Measurements from ENCODE around the gene NAA40. TPM values are rescaled to one million over a fixed set of nuclear protein-coding genes. Genes with fewer than 3 reads are reported as not detected.
A peak's percentile ranks its signal among the peaks of the same experiment; 100 is the strongest.

NAA40 gene
- total and polyA plus RNA-seq, 2 of the 13 experiments (the other 11 are each of a cell fraction or from before 2014, with no cell fraction given): 11.1 to 17.9 TPM

DNA sequence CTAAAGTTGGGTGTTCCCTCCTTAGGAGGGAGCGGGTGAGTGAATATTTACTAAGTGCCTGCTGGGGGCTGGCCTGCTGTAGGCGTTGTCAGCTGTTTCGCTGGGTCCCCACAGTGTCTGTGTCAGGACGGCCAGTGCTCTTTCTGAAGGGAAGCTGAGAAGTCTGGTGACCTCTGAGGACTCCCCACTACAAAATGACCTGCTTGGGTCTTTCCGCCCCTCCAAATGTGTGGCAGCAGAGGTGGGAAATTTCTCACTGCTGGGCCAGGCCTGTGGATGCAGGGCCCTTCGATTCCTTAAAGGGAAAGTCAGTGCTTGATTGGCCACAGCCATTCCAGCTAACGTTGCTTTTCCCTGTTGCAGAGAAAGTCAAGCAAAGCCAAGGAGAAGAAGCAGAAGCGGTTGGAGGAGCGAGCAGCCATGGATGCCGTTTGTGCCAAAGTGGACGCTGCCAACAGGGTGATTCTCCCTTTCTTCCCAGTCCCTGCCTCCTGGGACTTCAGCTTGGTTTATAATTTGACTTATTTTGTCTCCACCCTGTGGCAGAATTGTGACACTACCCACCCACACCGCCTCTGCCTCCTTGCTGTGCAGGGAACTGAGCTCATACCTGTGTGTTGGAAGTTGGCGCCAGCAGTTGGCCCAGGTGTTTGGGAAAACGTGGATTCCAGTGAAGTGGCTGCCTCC is 6.8 kb downstream of the NAA40 start:
- ChIA-PET CTCF (ENCODE audit: low intra/inter-chr PET ratio, low total read pairs) (interaction anchor here (0.7 to 2.0 kb wide), 6 partner anchors 28 to 178 kb away, joined by 3 to 15 read pairs (median 3); partner anchors contain the start of genes MARK2 and RCOR2), POLR2A (interaction anchor here (0.9 to 2.7 kb wide), 17 partner anchors 10 to 179 kb away, joined by 3 to 12 read pairs (median 4); partner anchors contain the start of genes COX8A, MARK2, RCOR2 and ZFTA)
- FAIRE-seq (peak; percentile 79), DNase-seq (ENCODE audit: low spot score) (peak; percentile 62), ATAC-seq (peak; percentile 94)
- Histone ChIP-seq H3K36me3 (replicated peaks in 1 of 2; ENCODE audit: control insufficient read depth in 1 of 2, insufficient read depth in 2 of 2, low read length in 2 of 2) (peaks cover 5 to 18% of the 10 kb centered on the region in 2 experiments), H3K4me1 (ENCODE audit: insufficient read depth, low read length) (peaks cover 28% of the 10 kb centered on the region), H3K27ac (ENCODE audit: extremely low read length, insufficient read depth, low read length) (peak overlapping the region; percentile 54), H3K4me2 (ENCODE audit: low read depth, low read length) (peak overlapping the region; percentile 55), H3K4me3 (replicated peaks in 1 of 3; ENCODE audit: insufficient read depth in 1 of 3, low read depth in 2 of 3, low read length in 3 of 3) (0 out of 6 replicates have a peak overlapping the region, but pooled peaks of 1 of the 3 experiments have one; percentile 2), H2AFZ (ENCODE audit: low read length) (no peak overlapping the region), H3K79me2 (ENCODE audit: insufficient read depth, low read length) (peaks cover 29% of the 10 kb centered on the region), H3K27me3 (ENCODE audit: control insufficient read depth in 1 of 2, insufficient read depth in 2 of 2, low read length in 2 of 2) (no peaks in the 10 kb centered on the region), H4K20me1 (ENCODE audit: insufficient read depth, low read length) (peaks cover 11% of the 10 kb centered on the region; the same call in 1 of the 2 replicates), H3K9me3 (ENCODE audit: low read length) (no peaks in the 10 kb centered on the region), H3K9ac (ENCODE audit: insufficient read depth, low read depth, low read length) (no peak overlapping the region)
- WGBS (ENCODE audit: low lambda C conversion rate): 56% methylated on average over 14 of the region's 14 CpGs
- no TSS peak for BruUV-seq (replicated peaks)
- intact Hi-C loops (cut with micrococcal nuclease; ENCODE audit: unreplicated experiment) (loop anchor here (1.0 to 5.0 kb wide), 3 partner anchors 108 to 178 kb away; partner anchors contain the start of gene ZFTA), in situ Hi-C loops (cut with HindIII; ENCODE audit: extremely low pct_ligation_motif_present, low pct_unique_long_range_greater_than_20kb) (loop anchor here (10.0 kb wide), 1 partner anchor 111 kb away; the partner anchor contains the start of gene MARK2)
- no peak for TF ChIP-seq MED13 (CRISPR knock-in tag; IDR thresholded peaks at IDR 0.05)
- TF ChIP-seq YY1 (IDR thresholded peaks at IDR 0.05; ENCODE audit: insufficient read depth, insufficient replicate concordance, low read depth, low read length): no peak
- TF ChIP-seq GTF2F1 (IDR thresholded peaks at IDR 0.05; ENCODE audit: low read length): no peak
- no peak for TF ChIP-seq ZSCAN21 (CRISPR knock-in tag; IDR thresholded peaks at IDR 0.05; ENCODE audit: borderline replicate concordance)
- TF ChIP-seq DNMT3B (CRISPR knock-in tag; conservative IDR thresholded peaks at IDR 0.05): no peak
- 0 out of 2 replicates have a peak, but pooled peaks have one; percentile 23 for TF ChIP-seq ZNF331 (CRISPR knock-in tag; IDR thresholded peaks at IDR 0.05)
- TF ChIP-seq PAX8 (CRISPR knock-in tag; IDR thresholded peaks at IDR 0.05; ENCODE audit: borderline replicate concordance): no peak
- no peak for TF ChIP-seq KLF6 (CRISPR knock-in tag; IDR thresholded peaks at IDR 0.05)
- TF ChIP-seq, protein P1, sequence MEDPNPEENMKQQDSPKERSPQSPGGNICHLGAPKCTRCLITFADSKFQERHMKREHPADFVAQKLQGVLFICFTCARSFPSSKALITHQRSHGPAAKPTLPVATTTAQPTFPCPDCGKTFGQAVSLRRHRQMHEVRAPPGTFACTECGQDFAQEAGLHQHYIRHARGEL (CRISPR knock-in tag; IDR thresholded peaks at IDR 0.05): peak; percentile 99
- TF ChIP-seq, protein P2, sequence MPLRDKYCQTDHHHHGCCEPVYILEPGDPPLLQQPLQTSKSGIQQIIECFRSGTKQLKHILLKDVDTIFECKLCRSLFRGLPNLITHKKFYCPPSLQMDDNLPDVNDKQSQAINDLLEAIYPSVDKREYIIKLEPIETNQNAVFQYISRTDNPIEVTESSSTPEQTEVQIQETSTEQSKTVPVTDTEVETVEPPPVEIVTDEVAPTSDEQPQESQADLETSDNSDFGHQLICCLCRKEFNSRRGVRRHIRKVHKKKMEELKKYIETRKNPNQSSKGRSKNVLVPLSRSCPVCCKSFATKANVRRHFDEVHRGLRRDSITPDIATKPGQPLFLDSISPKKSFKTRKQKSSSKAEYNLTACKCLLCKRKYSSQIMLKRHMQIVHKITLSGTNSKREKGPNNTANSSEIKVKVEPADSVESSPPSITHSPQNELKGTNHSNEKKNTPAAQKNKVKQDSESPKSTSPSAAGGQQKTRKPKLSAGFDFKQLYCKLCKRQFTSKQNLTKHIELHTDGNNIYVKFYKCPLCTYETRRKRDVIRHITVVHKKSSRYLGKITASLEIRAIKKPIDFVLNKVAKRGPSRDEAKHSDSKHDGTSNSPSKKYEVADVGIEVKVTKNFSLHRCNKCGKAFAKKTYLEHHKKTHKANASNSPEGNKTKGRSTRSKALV (CRISPR knock-in tag; IDR thresholded peaks at IDR 0.05): no peak
- TF ChIP-seq ZSCAN30 (CRISPR knock-in tag; IDR thresholded peaks at IDR 0.05): no peak
- TF ChIP-seq, protein P3, sequence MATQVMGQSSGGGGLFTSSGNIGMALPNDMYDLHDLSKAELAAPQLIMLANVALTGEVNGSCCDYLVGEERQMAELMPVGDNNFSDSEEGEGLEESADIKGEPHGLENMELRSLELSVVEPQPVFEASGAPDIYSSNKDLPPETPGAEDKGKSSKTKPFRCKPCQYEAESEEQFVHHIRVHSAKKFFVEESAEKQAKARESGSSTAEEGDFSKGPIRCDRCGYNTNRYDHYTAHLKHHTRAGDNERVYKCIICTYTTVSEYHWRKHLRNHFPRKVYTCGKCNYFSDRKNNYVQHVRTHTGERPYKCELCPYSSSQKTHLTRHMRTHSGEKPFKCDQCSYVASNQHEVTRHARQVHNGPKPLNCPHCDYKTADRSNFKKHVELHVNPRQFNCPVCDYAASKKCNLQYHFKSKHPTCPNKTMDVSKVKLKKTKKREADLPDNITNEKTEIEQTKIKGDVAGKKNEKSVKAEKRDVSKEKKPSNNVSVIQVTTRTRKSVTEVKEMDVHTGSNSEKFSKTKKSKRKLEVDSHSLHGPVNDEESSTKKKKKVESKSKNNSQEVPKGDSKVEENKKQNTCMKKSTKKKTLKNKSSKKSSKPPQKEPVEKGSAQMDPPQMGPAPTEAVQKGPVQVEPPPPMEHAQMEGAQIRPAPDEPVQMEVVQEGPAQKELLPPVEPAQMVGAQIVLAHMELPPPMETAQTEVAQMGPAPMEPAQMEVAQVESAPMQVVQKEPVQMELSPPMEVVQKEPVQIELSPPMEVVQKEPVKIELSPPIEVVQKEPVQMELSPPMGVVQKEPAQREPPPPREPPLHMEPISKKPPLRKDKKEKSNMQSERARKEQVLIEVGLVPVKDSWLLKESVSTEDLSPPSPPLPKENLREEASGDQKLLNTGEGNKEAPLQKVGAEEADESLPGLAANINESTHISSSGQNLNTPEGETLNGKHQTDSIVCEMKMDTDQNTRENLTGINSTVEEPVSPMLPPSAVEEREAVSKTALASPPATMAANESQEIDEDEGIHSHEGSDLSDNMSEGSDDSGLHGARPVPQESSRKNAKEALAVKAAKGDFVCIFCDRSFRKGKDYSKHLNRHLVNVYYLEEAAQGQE (IDR thresholded peaks at IDR 0.05; ENCODE audit: borderline replicate concordance in 1 of 2, low read depth in 1 of 2, low read length in 2 of 2): no peak
- no peak for TF ChIP-seq ZNF737 (CRISPR knock-in tag; IDR thresholded peaks at IDR 0.05; ENCODE audit: borderline replicate concordance)
- TF ChIP-seq THYN1 (CRISPR knock-in tag; IDR thresholded peaks at IDR 0.05; ENCODE audit: borderline replicate concordance, low read depth): no peak
- TF ChIP-seq, protein P4, sequence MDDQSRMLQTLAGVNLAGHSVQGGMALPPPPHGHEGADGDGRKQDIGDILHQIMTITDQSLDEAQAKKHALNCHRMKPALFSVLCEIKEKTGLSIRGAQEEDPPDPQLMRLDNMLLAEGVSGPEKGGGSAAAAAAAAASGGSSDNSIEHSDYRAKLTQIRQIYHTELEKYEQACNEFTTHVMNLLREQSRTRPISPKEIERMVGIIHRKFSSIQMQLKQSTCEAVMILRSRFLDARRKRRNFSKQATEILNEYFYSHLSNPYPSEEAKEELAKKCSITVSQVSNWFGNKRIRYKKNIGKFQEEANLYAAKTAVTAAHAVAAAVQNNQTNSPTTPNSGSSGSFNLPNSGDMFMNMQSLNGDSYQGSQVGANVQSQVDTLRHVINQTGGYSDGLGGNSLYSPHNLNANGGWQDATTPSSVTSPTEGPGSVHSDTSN (CRISPR knock-in tag; IDR thresholded peaks at IDR 0.05; ENCODE audit: borderline replicate concordance): no peak
